ENCODE measurements around the gene PEX13.
A peak's percentile ranks its signal among the peaks of the same experiment; 100 is the strongest.

Gene PEX13

GRCh38 chr2:61065714-61066709 lies 48.5 kb downstream of the PEX13 start, which contains the start of gene SANBR:
TSS of gene SANBR (plus strand) at chr2:61065871. CDS start at chr2:61070351, 4,480 bp downstream.
- DNase-seq (ENCODE audit: low spot score): peak; percentile 90

- DNase-seq (ENCODE audit: low spot score): no peak
These were observed 56.6 kb downstream of the PEX13 start for GRCh38 chr2:61074100-61074499.

GRCh38 chr2:61085883-61086282 lies 68.4 kb downstream of the PEX13 start:
- DNase-seq (ENCODE audit: low spot score): no peak

GRCh38 chr2:61089797-61090196 lies 72.3 kb downstream of the PEX13 start:
- DNase-seq (ENCODE audit: low spot score): no peak

- no peak for DNase-seq (ENCODE audit: low spot score)
These were observed 72.9 kb downstream of the PEX13 start for GRCh38 chr2:61090386-61090921.

- DNase-seq (ENCODE audit: low spot score): no peak
These were observed 74.0 kb downstream of the PEX13 start for GRCh38 chr2:61091485-61091884.

- DNase-seq (ENCODE audit: low spot score): no peak
These were observed 78.9 kb downstream of the PEX13 start for GRCh38 chr2:61096438-61096837.

GRCh38 chr2:61100801-61101200 lies 83.3 kb downstream of the PEX13 start:
- no peak for DNase-seq (ENCODE audit: low spot score)
